CD4-positive, alpha-beta T cell (primary cell): ENCODE results near the gene NFIL3. TPM values are rescaled to one million over a fixed set of nuclear protein-coding genes. Genes with fewer than 3 reads are reported as not detected.
"Not testable (repeated sequence)": the region's sequence is repeated elsewhere in the genome, so short reads cannot be mapped to it uniquely, and the experiment has no call there.

Source experiments
- ATAC-seq: fragments of 200-7000 bp; cut with Tn5 transposase; one replicate; pipeline ENCODE4 v1.10.0; 2022; ENCODE audit warnings: mild to moderate bottlenecking; ENCODE audit not compliant: poor library complexity
- CTCF ChIA-PET: fragments of 350-600 bp; sonication (Branson Sonifier 250); formaldehyde crosslinking; loops from one replicate; lab custom pipeline; 2021; ENCODE audit warnings: antibody characterized with exemption, inconsistent platforms; lab: Charles Lee
- POLR2A ChIA-PET: fragments of 350-600 bp; sonication (Branson Sonifier 250); formaldehyde crosslinking; loops from one replicate; lab custom pipeline; 2021; ENCODE audit warnings: antibody characterized with exemption, inconsistent platforms; lab: Charles Lee
- DNase-seq, 14 experiments: peaks; one replicate each; pipeline ENCODE4 v3.0.0-alpha.2; 2013 to 2020; ENCODE audit warnings: mixed read lengths in 2 of 14
- H3K27ac ChIP-seq, 2 donors: one replicate each; pipeline versions ENCODE4 v1.5.1 to v1.7.0; 2013; ENCODE audit warnings: low read length in 2 of 2, low read depth in 1 of 2, mild to moderate bottlenecking in 1 of 2
- H3K27me3 ChIP-seq, 2 experiments: 1 replicate in 1 of 2; 2 replicates in 1 of 2; pipeline versions ENCODE4 v1.6.1 to v1.7.0; 2013; ENCODE audit warnings: low read length in 2 of 2, control low read depth in 1 of 2, mild to moderate bottlenecking in 1 of 2, moderate library complexity in 1 of 2; ENCODE audit not compliant: insufficient read depth in 2 of 2, control insufficient read depth in 1 of 2
- H3K36me3 ChIP-seq: one replicate; pipeline ENCODE4 v1.6.1; 2013; ENCODE audit warnings: low read length, control low read depth; ENCODE audit not compliant: insufficient read depth
- H3K4me1 ChIP-seq: one replicate; pipeline ENCODE4 v1.6.1; 2013; ENCODE audit warnings: low read length, control low read depth; ENCODE audit not compliant: insufficient read depth
- H3K4me3 ChIP-seq: one replicate; pipeline ENCODE4 v1.5.1; 2013; ENCODE audit warnings: mild to moderate bottlenecking, low read length, moderate library complexity
- H3K9me3 ChIP-seq, 2 experiments: 1 replicate in 1 of 2; 2 replicates in 1 of 2; pipeline versions ENCODE4 v1.6.1 to v1.7.0; 2013; ENCODE audit warnings: low read length in 2 of 2, mild to moderate bottlenecking in 2 of 2, control low read depth in 1 of 2, moderate library complexity in 1 of 2; ENCODE audit not compliant: control insufficient read depth in 1 of 2, insufficient read depth in 1 of 2
- H3K27ac Mint-ChIP-seq: one replicate; pipeline ENCODE4 v1.8.0; 2020; ENCODE audit warnings: mixed read lengths
- H3K27me3 Mint-ChIP-seq: one replicate; pipeline ENCODE4 v1.8.0; 2021; ENCODE audit warnings: mixed read lengths
- H3K36me3 Mint-ChIP-seq: one replicate; pipeline ENCODE4 v1.8.0; 2021; ENCODE audit warnings: low read depth, mixed read lengths
- H3K4me1 Mint-ChIP-seq: one replicate; pipeline ENCODE4 v1.8.0; 2021; ENCODE audit warnings: low read depth, mixed read lengths
- H3K4me3 Mint-ChIP-seq: one replicate; pipeline ENCODE4 v1.8.0; 2020; ENCODE audit warnings: mild to moderate bottlenecking, mixed read lengths
- H3K9me3 Mint-ChIP-seq: one replicate; pipeline ENCODE4 v1.8.0; 2020; ENCODE audit warnings: mixed read lengths
- intact Hi-C, 2 experiments: fragments of 100-400 bp; cut with DNase I in 1 of 2; cut with micrococcal nuclease in 1 of 2; formaldehyde crosslinking; loops; one replicate each; pipeline versions ENCODE4 v1.15.1 to v1.9.0; 2023 to 2025; cut with DNase I, micrococcal nuclease
- total RNA-seq, 174 experiments: library from RNA in 2 of 174; stranded (reverse) in 2 of 174; gene quantifications; one replicate each; pipeline ENCODE4 v1.2.3 and lab custom pipeline; 2021 to 2026
- TF ChIP-seq, protein P1 (sequence below): fragments of 200-600 bp; IDR thresholded peaks from one replicate; pipeline ENCODE4 v1.8.0; 2022; ENCODE audit warnings: antibody characterized with exemption, mild to moderate bottlenecking

Gene NFIL3
- total RNA-seq, 2 experiments from 2014 or later: 31.0 to 32.4 TPM

DNA sequence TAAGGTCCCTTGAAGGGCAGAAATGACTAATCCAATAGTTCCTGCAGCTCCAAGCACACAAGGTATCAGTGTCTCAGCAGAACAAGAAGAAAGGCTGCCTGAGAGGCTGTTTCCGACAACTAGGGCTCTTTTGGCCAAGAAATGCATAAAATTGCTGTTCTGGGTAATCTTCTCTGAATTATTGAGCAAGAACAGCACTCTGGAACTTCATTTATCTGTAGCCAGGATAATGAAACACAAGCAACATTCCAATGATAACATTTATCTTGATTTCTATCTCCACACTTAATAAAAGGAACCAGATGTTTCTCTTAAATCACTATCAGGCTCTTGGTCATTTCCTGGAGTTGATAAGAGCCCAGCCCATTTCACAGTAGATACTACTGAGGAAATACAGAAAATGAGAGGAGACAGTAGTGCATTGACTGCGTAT is 44.9 kb downstream of the NFIL3 start:
- Histone ChIP-seq H3K27ac (no peak overlapping the region), H3K9me3 (no peaks in the 10 kb centered on the region), H3K27me3 (no peaks in the 10 kb centered on the region), H3K36me3 (no peaks in the 10 kb centered on the region), H3K4me3 (no peak overlapping the region), H3K4me1 (no peaks in the 10 kb centered on the region)
- no peak overlapping the region for H3K4me3 Mint-ChIP-seq
- H3K27ac Mint-ChIP-seq: no peak overlapping the region
- ATAC-seq (no peak), DNase-seq (no peak)
- H3K9me3 Mint-ChIP-seq: peaks cover 2% of the 10 kb centered on the region
- H3K4me1 Mint-ChIP-seq: no peaks in the 10 kb centered on the region
- intact Hi-C loops: no loop called here
- H3K36me3 Mint-ChIP-seq: no peaks in the 10 kb centered on the region
- ChIA-PET CTCF (no interaction called here), POLR2A (no interaction called here)
- TF ChIP-seq, protein P1, sequence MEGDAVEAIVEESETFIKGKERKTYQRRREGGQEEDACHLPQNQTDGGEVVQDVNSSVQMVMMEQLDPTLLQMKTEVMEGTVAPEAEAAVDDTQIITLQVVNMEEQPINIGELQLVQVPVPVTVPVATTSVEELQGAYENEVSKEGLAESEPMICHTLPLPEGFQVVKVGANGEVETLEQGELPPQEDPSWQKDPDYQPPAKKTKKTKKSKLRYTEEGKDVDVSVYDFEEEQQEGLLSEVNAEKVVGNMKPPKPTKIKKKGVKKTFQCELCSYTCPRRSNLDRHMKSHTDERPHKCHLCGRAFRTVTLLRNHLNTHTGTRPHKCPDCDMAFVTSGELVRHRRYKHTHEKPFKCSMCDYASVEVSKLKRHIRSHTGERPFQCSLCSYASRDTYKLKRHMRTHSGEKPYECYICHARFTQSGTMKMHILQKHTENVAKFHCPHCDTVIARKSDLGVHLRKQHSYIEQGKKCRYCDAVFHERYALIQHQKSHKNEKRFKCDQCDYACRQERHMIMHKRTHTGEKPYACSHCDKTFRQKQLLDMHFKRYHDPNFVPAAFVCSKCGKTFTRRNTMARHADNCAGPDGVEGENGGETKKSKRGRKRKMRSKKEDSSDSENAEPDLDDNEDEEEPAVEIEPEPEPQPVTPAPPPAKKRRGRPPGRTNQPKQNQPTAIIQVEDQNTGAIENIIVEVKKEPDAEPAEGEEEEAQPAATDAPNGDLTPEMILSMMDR: no peak
- peaks cover 10% of the 10 kb centered on the region for H3K27me3 Mint-ChIP-seq

DNA sequence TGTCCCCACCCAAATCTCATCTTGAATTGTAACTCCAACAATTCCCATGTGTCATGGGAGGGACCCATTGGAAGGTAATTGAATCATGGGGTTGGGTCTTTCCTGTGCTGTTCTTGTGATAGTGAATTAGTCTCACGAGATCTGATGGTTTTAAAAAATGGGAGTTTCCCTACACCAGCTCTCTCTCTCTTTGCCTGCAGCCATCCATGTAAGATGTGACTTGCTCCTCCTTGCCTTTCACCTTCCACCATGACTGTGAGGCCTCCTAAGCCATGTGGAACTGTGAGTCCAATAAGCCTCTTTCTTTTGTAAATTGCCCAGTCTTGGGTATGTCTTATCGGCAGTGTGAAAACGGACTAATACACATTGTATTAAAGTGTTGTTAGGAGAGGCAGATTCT is 45.6 kb downstream of the NFIL3 start:
- H3K27me3 ChIP-seq, H3K9me3 Mint-ChIP-seq, POLR2A ChIA-PET, H3K4me3 ChIP-seq, H3K4me1 Mint-ChIP-seq, H3K4me1 ChIP-seq, H3K27me3 Mint-ChIP-seq, H3K9me3 ChIP-seq, H3K27ac Mint-ChIP-seq, H3K4me3 Mint-ChIP-seq, intact Hi-C loops, ATAC-seq, CTCF ChIA-PET, H3K27ac ChIP-seq, H3K36me3 ChIP-seq, H3K36me3 Mint-ChIP-seq, DNase-seq: not testable (repeated sequence)

DNA sequence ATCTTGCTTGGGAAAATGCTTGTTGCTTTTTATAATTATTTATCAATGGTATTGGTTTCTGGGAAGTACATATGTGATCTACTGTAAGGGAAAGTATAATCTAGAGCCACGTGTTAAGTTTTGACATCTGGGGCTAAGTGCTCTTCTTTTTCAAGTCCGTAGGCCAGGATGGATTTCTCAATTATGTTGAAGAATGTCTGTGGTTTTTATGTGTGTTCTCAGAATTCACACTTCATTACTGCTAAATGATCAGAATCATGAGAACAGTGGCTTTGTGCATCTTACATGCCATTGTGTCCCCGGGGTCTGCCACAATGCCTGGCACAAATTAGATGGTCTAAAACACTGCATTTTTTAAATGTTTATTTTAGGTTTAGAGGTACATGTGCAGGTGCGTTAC is 47.4 kb downstream of the NFIL3 start:
- H3K9me3 ChIP-seq: no peaks in the 10 kb centered on the region
- no peaks in the 10 kb centered on the region for H3K36me3 Mint-ChIP-seq
- DNase-seq (peak in 1 of 14 experiments; percentile 25), ATAC-seq (no peak)
- H3K27ac ChIP-seq: no peak overlapping the region
- H3K9me3 Mint-ChIP-seq: peaks cover 2% of the 10 kb centered on the region
- intact Hi-C loops: no loop called here
- TF ChIP-seq, protein P1: no peak
- ChIA-PET CTCF (no interaction called here), POLR2A (no interaction called here)
- no peaks in the 10 kb centered on the region for H3K36me3 ChIP-seq
- H3K4me1 ChIP-seq: no peaks in the 10 kb centered on the region
- no peak overlapping the region for H3K4me3 Mint-ChIP-seq
- H3K4me1 Mint-ChIP-seq: no peaks in the 10 kb centered on the region
- H3K4me3 ChIP-seq: no peak overlapping the region
- no peak overlapping the region for H3K27ac Mint-ChIP-seq
- H3K27me3 Mint-ChIP-seq: peaks cover 10% of the 10 kb centered on the region
- H3K27me3 ChIP-seq: no peaks in the 10 kb centered on the region

DNA sequence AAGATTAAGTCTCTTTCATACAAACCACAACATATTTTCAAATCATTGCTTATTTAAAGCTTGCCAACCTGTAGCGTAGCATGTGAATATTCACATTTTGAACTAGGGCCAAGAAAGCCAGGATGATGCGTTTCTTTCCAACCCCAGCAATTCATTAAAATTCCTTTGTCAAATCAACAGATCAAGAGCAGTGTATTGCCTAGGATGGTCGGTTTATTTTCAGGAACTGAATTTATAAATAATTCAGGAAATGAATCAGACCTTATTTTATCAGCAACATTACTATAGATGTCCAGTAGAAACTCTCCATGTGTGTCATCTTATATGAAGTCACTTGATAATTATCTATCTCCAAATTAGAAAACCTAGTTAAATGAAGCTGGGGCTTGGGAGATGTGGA is 48.7 kb downstream of the NFIL3 start:
- no peaks in the 10 kb centered on the region for H3K9me3 ChIP-seq
- DNase-seq (no peak), ATAC-seq (no peak)
- H3K4me1 ChIP-seq: no peaks in the 10 kb centered on the region
- H3K27me3 Mint-ChIP-seq: peaks cover 10% of the 10 kb centered on the region
- no peaks in the 10 kb centered on the region for H3K36me3 ChIP-seq
- H3K27me3 ChIP-seq: no peaks in the 10 kb centered on the region
- ChIA-PET POLR2A (no interaction called here), CTCF (no interaction called here)
- peaks cover 2% of the 10 kb centered on the region for H3K9me3 Mint-ChIP-seq
- no peaks in the 10 kb centered on the region for H3K36me3 Mint-ChIP-seq
- no peak overlapping the region for H3K4me3 ChIP-seq
- no peak overlapping the region for H3K4me3 Mint-ChIP-seq
- H3K27ac Mint-ChIP-seq: no peak overlapping the region
- TF ChIP-seq, protein P1: no peak
- H3K4me1 Mint-ChIP-seq: no peaks in the 10 kb centered on the region
- intact Hi-C loops: no loop called here
- no peak overlapping the region for H3K27ac ChIP-seq
